SHP77 (cell line): ENCODE results near the gene TMEM132E.
"Not testable (repeated sequence)": the region's sequence is repeated elsewhere in the genome, so short reads cannot be mapped to it uniquely, and the experiment has no call there.

Source experiments
- DNase-seq, 2 experiments: peaks; one replicate each; lab custom pipeline; 2025; lab: John Stamatoyannopoulos, UW

The TMEM132E gene, protein sequence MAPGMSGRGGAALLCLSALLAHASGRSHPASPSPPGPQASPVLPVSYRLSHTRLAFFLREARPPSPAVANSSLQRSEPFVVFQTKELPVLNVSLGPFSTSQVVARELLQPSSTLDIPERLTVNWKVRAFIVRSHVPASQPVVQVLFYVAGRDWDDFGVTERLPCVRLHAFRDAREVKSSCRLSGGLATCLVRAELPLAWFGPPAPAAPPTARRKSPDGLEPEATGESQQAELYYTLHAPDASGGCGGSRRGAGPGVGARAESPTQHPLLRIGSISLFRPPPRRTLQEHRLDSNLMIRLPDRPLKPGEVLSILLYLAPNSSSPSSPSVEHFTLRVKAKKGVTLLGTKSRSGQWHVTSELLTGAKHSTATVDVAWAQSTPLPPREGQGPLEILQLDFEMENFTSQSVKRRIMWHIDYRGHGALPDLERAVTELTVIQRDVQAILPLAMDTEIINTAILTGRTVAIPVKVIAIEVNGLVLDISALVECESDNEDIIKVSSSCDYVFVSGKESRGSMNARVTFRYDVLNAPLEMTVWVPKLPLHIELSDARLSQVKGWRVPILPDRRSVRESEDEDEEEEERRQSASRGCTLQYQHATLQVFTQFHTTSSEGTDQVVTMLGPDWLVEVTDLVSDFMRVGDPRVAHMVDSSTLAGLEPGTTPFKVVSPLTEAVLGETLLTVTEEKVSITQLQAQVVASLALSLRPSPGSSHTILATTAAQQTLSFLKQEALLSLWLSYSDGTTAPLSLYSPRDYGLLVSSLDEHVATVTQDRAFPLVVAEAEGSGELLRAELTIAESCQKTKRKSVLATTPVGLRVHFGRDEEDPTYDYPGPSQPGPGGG (N-terminal part only)

DNA sequence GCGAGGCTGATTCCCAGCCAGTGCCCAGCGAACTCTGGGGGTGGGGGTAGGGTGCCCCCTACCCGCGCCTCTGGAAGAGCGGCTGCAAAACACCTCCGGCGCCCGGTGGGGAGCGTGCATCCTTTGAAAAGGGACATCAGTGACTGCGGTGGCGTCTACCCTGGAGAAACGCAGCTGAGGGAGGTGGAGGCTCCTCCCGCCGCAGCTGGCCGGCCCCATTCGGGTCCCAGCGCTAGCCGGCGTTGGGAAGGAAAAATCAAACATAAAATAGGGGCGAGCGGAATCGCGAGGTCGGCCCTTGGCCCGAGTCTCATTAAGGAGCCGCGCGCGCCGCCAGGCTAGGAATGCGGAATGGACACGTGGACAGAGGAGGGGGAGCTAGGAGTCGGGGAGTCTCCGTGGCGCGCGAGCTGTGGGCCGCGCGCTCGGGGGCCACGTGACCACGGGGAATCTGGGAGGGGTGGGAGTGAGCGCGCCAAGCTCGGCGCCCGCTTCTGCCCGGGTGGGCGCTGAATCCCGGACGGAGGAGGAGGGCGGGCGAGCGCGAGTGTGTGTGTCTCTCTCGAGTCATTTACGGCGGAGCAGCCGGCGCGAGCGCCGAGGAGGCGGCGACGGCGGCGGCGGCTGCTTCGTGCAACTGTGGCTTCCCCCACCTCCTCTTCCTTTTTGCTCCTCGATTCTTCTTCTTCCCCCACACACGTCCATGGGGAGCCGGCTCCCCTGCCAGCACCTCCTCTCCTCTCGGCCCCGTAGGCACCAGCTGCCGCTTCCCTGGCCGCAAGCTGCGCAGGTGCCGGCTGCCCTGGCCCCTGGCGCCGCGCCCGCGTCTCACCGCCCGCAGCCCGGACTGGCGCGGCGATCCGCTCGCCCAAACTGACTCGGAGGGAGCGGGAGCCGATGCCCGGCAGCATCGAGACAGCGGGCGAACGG, at the start of gene TMEM132E:
TSS of gene TMEM132E (plus strand) at position 566 of the 930 bp plus-strand sequence. CDS start 1,495 bp downstream, outside the sequence.
- DNase-seq = no peak

DNA sequence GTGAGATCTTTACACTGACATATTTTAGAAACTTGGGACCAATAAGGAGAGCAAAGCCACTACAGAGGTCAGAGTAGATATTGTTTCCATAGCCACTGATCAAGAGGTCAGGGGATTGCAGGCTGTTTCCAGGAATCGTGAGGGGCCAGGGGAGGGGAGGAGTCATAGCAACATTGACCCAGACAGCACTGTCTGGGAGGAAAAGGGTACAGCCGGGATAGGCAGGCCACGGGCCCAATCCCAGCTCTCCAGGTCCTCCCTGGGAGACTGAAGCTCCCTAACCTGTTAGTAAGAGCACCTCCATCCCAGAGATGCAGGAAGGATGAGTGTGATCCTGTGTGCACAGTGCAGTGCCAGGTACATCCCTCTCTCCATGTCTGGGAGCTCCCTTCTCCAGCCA, 48.5 kb upstream of the TMEM132E start:
- DNase-seq = no peak

DNA sequence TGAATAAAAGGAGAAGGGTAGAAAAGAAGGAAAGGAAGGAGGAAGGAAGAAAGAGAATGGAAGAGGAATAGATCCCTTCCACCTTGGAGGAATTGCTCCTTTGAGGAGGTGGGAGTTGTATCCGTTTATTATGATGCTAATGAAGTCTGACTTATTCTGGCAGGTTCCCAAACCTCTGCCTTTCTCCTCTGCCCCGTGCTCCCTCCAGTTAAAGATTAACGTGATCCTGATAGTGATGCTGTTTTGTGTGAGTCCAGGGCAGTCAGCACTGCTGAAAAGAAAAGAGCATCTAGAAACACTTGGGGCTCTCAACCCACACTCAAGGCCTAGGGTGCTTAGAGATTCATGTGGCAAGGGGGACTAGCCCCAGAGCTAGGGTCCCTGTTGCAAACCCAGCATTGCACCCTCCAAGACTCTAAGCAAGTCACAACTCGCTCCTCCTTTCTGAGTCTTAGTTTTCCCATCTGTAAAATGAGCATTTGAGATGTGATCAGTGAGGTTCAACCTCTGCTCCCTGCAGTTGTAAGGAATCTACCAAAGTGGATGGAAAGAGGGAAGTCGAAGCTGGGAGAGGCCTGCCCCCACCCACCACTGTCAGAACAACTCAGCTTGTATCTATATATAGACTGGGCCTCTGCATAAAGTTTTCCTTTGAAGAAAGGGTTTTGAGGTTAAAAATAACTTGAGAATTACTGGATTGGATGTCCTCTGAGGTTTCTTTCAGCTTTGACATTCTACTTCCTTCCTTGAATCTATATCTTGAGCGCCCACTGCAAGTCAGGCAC, 46.9 kb upstream of the TMEM132E start:
- DNase-seq = no peak

GRCh38 chr17:34533806-34534527, 45.4 kb upstream of the TMEM132E start:
- DNase-seq = no peak

DNA sequence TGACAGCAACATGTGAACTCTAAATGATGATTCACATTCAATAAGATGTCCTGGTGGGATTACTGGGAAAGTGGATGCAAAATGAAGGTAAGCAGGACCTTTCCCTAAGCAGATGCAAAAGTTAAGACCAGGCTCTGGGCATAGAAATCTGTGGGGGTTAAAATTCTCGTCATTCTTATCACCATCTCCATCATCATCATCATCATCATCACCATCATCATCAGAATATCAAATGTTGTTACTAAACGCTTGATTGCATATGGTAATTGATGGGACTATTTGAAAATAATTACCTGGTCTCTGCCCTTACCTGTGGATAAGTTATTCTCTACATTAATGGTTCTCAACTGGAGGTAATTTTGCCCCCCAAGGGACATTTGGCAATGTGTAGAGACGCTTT, 41.9 kb upstream of the TMEM132E start:
- DNase-seq = no peak

GRCh38 chr17:34538582-34538981, 40.8 kb upstream of the TMEM132E start:
- DNase-seq = not testable (repeated sequence)

- DNase-seq = no peak
These were observed 39.5 kb upstream of the TMEM132E start for GRCh38 chr17:34539881-34540280.

GRCh38 chr17:34542700-34543336, 36.6 kb upstream of the TMEM132E start:
- no peak for DNase-seq

- DNase-seq = no peak
These were observed 31.8 kb upstream of the TMEM132E start for GRCh38 chr17:34547453-34548063.

DNA sequence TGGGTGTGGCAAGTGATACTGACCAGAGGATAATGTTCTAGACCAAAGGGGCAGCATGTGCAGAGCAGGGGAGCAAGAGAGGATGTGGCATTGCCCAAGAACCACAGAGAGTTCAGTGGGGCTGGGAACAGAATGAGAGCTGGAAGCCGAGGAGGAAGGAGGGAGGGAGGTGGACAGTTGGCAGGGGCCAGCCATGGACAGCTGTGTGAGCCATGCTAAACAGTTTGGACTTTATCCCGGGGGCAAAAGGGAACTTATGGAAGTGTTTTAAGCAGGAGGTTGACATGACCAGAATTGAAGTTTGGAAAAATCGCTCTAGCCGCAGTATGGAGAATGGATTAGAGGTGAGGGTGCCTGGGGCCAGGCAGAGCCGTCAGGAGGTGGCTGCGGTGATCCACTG, 29.4 kb upstream of the TMEM132E start:
- no peak for DNase-seq

- DNase-seq = no peak
These were observed 25.5 kb upstream of the TMEM132E start for GRCh38 chr17:34553907-34554306.

GRCh38 chr17:34556384-34556783, 23.0 kb upstream of the TMEM132E start:
- no peak for DNase-seq

- DNase-seq = peak in 1 of 2 experiments; percentile 15
These were observed 22.5 kb upstream of the TMEM132E start for GRCh38 chr17:34556931-34557330.

- DNase-seq = no peak
These were observed 18.1 kb upstream of the TMEM132E start for GRCh38 chr17:34561328-34561727.

DNA sequence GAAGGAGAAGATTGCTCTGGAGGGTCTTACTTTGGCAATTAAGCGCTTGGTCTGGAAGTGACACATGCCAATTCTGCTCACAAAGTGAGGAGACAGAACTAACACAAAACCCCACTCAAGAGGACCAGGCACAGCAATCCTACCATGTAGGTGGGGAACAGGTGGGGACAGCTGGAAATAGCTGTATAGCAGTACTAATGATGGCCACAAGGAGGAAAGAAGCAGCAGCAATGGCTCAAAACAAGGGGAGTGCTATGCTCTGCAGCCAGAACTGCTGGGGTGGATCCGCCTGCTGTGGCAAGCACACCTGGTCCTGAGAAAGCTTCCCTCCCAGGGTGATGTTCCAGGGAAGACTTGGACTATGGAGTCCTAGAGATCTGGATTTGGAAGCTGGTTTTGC, 17.0 kb upstream of the TMEM132E start:
- DNase-seq = no peak

DNA sequence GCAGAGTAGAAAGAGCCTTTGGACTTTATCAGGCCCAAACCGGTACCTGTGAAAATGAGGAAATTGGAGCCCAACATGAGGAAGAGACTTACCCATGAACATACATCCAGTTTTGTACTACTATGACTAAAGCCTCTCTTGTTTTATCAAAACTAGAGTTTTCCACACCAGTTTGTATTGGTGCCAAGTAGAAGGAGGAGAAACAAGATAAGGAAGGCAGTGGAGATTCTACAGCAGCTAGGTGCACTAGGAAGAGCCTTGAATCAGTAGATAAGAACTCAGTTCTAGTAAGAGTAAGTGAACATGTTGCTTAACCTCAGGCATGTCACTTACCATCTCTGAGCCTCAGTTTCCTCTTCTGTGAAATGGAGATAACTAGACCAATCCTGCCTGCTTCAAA, 13.7 kb upstream of the TMEM132E start:
- no peak for DNase-seq

DNA sequence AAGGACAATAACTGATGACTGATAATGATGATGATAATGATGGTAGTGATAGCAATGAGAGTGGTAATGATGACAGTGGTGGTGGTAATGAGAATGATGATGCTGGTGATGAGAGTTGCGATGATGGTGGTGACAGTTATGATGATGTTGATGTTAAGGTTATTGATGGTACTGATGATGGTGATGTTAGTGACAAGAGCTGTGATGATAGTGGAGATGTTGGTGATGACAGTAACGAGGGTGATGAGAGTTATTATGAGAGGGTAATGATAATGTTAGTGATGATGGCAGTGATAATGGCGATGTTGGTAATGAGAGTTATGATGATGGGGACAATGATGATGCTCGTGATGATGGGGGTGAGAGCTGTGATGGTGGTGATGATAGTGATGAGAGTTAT, 13.2 kb upstream of the TMEM132E start:
- DNase-seq = no peak

- DNase-seq = no peak
These were observed 12.5 kb upstream of the TMEM132E start for GRCh38 chr17:34566873-34567272.

GRCh38 chr17:34567691-34568465, 11.5 kb upstream of the TMEM132E start:
- no peak for DNase-seq
